MV-4-11 (cell line): ENCODE results near the gene SREBF1.

Experiments used
- DNase-seq: peaks from one replicate; lab custom pipeline; 2025; lab: John Stamatoyannopoulos, UW

Gene SREBF1

GRCh38 chr17:17824119-17824782 lies 12.5 kb downstream of the SREBF1 start:
- DNase-seq = no peak

GRCh38 chr17:17823433-17824118 lies 13.2 kb downstream of the SREBF1 start:
- DNase-seq = peak; percentile 80

- no peak for DNase-seq
Observed at GRCh38 chr17:17822616-17823015, 14.2 kb downstream of the SREBF1 start.

- DNase-seq = no peak
Observed at GRCh38 chr17:17822189-17822588, 14.6 kb downstream of the SREBF1 start.

- DNase-seq = no peak
Observed at GRCh38 chr17:17820463-17821158, 16.2 kb downstream of the SREBF1 start.

- no peak for DNase-seq
Observed at GRCh38 chr17:17820046-17820445, 16.7 kb downstream of the SREBF1 start.

- peak; percentile 67 for DNase-seq
Observed at GRCh38 chr17:17819561-17819995, 17.2 kb downstream of the SREBF1 start.

- DNase-seq = no peak
Observed at GRCh38 chr17:17819111-17819510, 17.7 kb downstream of the SREBF1 start.

DNA sequence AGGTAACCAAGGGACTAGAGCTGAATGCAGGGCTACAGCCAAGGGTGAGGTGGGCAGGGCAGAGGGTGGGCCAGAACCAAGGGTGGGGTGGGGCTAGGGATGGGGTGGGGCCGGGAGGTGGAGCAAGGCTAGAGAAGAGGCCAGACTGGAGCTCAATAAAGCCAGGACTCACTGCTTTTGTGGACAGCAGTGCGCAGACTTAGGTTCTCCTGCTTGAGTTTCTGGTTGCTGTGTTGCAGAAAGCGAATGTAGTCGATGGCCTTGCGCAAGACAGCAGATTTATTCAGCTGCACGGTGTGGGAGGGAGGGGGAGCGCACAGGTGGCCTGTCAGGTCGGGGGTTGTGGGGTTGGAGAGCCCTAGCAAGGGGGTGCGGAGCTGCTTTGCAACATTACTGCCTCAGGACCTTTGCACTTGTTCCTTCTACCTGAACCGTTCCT lies 18.7 kb downstream of the SREBF1 start:
- DNase-seq = peak; percentile 48

DNA sequence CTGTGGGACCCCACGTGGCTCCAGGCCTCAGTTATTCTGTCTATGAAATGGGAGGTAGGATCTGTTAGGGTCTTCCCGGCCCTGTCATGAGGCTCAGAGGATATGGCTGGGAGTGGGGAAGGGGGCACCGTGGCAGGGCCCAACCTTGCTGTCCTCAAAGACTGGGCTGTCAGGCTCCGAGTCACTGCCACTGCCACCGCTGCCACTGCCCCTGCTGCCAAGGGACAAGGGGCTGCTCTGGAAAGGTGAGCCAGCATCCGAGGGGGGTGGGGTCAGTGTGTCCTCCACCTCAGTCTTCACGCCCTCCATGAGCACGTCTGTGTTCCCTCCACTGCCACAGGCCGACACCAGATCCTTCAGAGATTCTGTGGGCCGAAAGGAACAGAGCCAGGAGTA lies 19.2 kb downstream of the SREBF1 start:
- DNase-seq = no peak

DNA sequence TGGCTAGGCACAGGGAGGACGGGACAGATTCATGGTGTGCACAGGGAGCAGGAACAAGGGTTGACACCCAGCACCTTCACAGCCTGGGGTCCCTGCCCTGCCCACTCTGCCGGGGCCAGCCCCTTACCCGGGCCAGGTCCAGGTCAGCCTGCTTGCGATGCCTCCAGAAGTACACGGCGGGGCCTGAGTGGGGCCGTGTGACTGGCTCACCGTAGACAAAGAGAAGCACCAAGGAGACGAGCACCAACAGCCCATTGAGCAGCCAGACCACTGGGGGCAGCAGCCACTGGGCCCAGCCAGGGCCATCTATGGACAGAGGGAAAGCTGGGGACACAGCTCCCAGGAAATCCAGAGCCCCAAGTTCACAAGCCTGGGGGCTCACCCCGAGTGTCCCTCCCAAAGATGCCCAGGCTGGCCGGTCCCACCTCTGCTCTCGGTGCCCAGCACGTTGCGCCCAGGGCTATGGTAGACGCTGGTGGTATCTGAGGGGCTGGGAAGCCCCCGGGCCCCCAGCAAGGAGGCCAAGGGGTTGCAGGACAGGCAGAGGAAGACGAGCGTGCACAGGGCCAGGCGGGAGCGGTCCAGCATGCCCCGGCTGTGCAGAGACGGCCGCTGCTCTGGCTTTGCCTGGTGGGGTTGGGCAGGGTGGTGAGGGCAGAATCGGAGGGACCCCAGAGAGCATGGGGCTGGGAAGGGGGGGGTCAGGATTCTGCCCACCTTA lies 19.8 kb downstream of the SREBF1 start:
- DNase-seq = no peak

- DNase-seq = no peak
Observed at GRCh38 chr17:17816240-17816814, 20.5 kb downstream of the SREBF1 start.

DNA sequence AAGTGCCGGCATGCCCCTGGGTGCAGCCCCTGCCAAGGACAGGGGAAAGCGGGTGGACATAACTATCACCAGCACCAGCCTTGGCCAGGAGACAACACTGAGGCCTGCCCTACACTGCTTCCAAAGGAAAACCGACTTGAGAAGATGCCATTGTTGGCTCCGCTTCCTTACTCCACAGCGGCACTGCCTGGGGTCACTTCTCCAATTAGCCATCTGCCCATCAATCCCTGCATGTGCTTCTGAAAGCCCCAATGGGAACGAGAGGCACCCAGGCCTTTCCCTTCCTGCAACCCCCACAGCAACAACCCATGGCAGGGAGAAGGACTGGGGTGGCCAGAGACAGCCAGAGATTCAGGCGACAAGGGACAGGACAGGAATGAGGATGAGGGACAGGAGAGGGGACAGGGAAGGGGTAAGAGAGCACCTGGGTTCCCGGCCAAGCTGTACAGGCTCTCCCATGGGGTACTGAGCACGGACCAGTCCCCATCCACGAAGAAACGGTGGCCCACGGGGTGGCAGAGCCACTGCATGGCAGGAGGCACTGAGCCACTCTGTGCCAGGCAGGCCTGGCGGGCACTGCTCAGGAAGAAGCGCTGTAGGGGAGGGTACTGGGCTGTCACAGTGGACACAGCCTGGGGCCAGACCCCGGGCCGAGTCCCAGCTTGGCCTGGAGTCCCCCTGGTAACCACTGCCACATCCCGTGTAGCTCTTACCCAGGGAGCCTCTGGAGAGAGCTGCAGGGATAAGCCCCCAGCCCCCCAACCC lies 21.2 kb downstream of the SREBF1 start:
- no peak for DNase-seq

GRCh38 chr17:17815062-17815406 lies 21.8 kb downstream of the SREBF1 start:
- no peak for DNase-seq

- no peak for DNase-seq
Observed at GRCh38 chr17:17814162-17815061, 22.4 kb downstream of the SREBF1 start.

- DNase-seq = no peak
Observed at GRCh38 chr17:17813725-17814095, 23.1 kb downstream of the SREBF1 start.

DNA sequence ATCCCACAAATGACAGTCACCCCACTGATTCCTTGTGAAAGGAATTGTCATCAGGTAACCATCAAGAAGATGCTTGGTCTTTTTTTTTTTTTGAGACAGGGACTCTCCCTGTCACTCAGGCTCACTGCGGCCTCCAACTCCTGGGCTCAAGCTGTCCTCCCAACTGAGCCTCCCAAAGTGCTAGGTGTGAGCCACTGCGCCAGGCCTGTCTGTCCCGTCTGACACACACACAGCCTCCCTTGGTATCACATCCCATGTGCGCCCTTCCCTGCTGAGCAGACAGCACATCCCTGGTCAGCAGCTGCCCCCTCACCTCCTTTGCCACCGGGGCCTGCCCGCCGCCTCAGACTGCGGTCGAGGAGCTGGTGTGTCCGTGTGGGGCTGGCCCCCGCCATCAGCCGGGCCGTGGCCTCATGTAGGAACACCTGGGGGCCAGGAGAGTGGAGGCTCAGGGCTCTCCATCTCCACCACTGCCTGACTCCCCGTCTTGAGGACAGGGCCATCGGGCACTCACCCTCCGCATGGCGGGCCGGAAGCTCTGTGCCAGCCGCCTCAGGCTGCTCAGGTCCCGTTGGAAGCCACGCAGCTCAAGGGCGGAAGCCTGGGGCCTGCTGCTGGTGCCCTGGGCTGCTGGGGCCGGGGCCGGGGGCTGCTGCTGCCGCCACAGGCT lies 23.6 kb downstream of the SREBF1 start:
- no peak for DNase-seq

GRCh38 chr17:17812211-17813054 lies 24.4 kb downstream of the SREBF1 start:
- no peak for DNase-seq
